Nephron (organoid): ENCODE results near the gene TAF12.
A peak's percentile ranks its signal among the peaks of the same experiment; 100 is the strongest.

ENCODE experiments used
- H3K27ac Mint-ChIP-seq, 3 experiments: 2 replicates each; pipeline ENCODE4 v1.8.0; 2020; ENCODE audit warnings: mixed read lengths in 3 of 3, mild to moderate bottlenecking in 2 of 3, moderate library complexity in 1 of 3
- H3K27me3 Mint-ChIP-seq: 2 replicates; pipeline ENCODE4 v1.8.0; 2021; ENCODE audit warnings: low read depth, mild to moderate bottlenecking, moderate library complexity, mixed read lengths
- H3K36me3 Mint-ChIP-seq: 2 replicates; pipeline ENCODE4 v1.8.0; 2020; ENCODE audit warnings: low read depth, mixed read lengths
- H3K4me1 Mint-ChIP-seq: 2 replicates; pipeline ENCODE4 v1.8.0; 2020; ENCODE audit warnings: mixed read lengths
- H3K4me3 Mint-ChIP-seq, 3 experiments: 2 replicates each; pipeline ENCODE4 v1.8.0; 2020; ENCODE audit warnings: mild to moderate bottlenecking in 3 of 3, mixed read lengths in 3 of 3, moderate library complexity in 2 of 3
- H3K9me3 Mint-ChIP-seq: 2 replicates; pipeline ENCODE4 v1.8.0; 2020; ENCODE audit warnings: mixed read lengths
- CTCF ChIP-seq, 3 experiments: fragments of 200-600 bp; sonication (generic); IDR thresholded peaks; one replicate each; pipeline ENCODE4 v1.5.0; 2021; ENCODE audit warnings: antibody characterized with exemption in 3 of 3; ENCODE audit not compliant: unreplicated experiment in 3 of 3

The TAF12 gene

DNA sequence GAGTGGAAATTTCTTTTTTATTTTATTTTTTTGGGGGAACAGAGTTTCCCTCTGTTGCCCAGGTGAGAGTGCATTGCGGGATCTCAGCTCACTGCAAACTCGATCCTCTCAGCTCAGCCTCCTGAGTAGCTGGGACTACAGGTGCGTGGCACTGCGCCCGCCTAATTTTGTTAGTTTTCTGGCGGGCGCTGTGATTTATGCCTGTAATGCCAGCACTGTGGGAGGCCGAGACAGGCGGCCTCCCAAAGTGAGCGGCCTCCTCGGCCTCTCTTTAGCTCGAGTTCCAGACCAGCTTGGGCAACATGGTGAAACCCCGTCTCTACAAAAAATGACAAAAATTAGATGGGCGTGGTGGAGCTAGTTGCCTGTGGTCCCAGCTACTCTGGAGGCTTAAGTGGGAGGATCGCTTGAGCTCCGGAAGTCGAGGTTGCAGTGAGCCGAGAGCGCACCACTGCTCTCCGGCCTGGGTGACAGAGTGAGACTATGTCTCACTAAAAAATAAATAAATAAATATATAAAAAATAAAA lies 28.4 kb upstream of the TAF12 start:
- peaks cover 20% of the 10 kb centered on the region for H3K4me1 Mint-ChIP-seq
- peak overlapping the region in 2 of 3 experiments; percentile 75 to 85 for H3K4me3 Mint-ChIP-seq
- no peaks in the 10 kb centered on the region for H3K27me3 Mint-ChIP-seq
- peak overlapping the region; percentile 84 to 91 (median 86) for H3K27ac Mint-ChIP-seq
- no peaks in the 10 kb centered on the region for H3K9me3 Mint-ChIP-seq
- peaks cover 5% of the 10 kb centered on the region for H3K36me3 Mint-ChIP-seq
- no peak for TF ChIP-seq CTCF (IDR thresholded peaks at IDR 0.05; ENCODE audit: unreplicated experiment in 3 of 3)

GRCh38 chr1:28668956-28669723 lies 26.3 kb upstream of the TAF12 start:
- Mint-ChIP-seq H3K27ac (peak overlapping the region; percentile 92 to 96 (median 94)), H3K9me3 (no peaks in the 10 kb centered on the region), H3K36me3 (no peaks in the 10 kb centered on the region), H3K4me1 (peaks cover 13% of the 10 kb centered on the region), H3K27me3 (no peaks in the 10 kb centered on the region), H3K4me3 (peak overlapping the region; percentile 90 to 95 (median 93))
- no peak for TF ChIP-seq CTCF (IDR thresholded peaks at IDR 0.05; ENCODE audit: unreplicated experiment in 3 of 3)

DNA sequence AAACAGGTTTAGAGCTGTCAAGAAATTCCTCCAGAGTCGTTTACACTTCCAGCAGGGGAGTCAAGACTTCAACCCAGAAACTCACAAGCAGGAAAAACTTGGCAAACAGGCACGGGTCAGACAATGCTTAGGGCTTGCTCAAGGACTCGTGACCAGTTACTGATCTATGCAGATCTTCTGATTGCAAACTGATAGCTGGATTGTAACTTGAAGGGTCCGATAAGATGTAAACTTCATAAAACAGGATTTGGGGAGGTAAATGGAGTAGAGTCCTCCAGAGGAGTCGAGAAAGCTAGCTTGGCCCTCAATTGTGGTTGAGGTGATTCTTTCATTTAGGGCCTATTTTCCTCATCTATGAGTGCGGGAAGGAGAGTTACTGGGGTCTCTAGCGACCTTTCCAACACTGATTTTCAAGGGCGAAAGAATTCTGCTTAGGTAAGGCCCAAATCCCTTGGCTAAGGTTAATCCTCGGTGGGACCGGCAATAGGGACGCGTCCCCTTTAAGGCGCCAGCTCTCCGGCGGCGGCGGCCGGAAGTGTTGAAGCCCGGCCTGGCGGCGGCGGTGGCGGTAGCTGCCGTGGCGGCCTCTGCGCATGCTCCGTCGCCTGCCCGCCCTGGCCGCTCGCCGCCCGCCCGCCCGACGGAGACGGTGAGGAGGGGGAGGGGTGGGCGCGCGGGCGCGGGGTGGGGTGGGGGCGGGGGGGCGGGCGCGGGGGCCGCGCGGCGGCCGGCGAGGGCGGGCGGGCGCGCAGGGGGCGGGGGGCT lies 25.5 kb upstream of the TAF12 start, which contains the start of gene GMEB1:
TSS of gene GMEB1 (plus strand) at position 594 of the 765 bp plus-strand sequence. CDS start 14,829 bp downstream, outside the sequence.
- H3K4me3 Mint-ChIP-seq: peak within 1 kb of the TSS; percentile 93 to 95 (median 95)
- no peaks in the 10 kb centered on the region for H3K9me3 Mint-ChIP-seq
- TF ChIP-seq CTCF (IDR thresholded peaks at IDR 0.05; ENCODE audit: unreplicated experiment in 3 of 3): no peak
- H3K27me3 Mint-ChIP-seq: no peaks in the 10 kb centered on the region
- H3K4me1 Mint-ChIP-seq: peaks cover 13% of the 10 kb centered on the region
- H3K27ac Mint-ChIP-seq: peak within 1 kb of the TSS; percentile 100
- no peaks in the 10 kb centered on the region for H3K36me3 Mint-ChIP-seq

DNA sequence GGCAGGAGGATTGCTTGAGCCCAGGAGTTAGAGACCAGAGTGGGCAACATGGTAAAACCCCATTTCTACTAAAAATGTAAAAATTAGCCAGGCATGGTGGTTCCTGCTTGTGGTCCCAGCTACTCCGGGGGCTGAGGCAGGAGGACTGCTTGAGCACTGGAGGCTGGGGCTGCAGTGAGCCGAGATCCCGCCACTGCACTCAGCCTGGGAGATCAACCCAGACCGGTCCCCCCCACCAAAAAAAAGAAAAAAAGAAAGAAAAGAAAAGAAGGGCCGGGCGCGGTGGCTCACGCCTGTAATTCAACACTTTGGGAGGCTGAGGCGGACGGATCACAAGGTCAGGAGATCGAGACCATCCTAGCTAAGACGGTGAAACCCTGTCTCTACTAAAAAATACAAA lies 23.9 kb upstream of the TAF12 start:
- Mint-ChIP-seq H3K4me3 (peak overlapping the region; percentile 52 to 55 (median 53)), H3K4me1 (peaks cover 13% of the 10 kb centered on the region), H3K27ac (peak overlapping the region in 2 of 3 experiments; percentile 48 to 59), H3K36me3 (no peaks in the 10 kb centered on the region), H3K27me3 (no peaks in the 10 kb centered on the region), H3K9me3 (no peaks in the 10 kb centered on the region)
- TF ChIP-seq CTCF (IDR thresholded peaks at IDR 0.05; ENCODE audit: unreplicated experiment in 3 of 3): no peak

GRCh38 chr1:28663871-28664470 lies 21.1 kb upstream of the TAF12 start:
- Mint-ChIP-seq H3K27ac (peak overlapping the region; percentile 51 to 72 (median 72)), H3K36me3 (no peaks in the 10 kb centered on the region), H3K9me3 (no peaks in the 10 kb centered on the region), H3K4me3 (peak overlapping the region in 2 of 3 experiments; percentile 51 to 62), H3K27me3 (no peaks in the 10 kb centered on the region), H3K4me1 (peaks cover 6% of the 10 kb centered on the region)
- no peak for TF ChIP-seq CTCF (IDR thresholded peaks at IDR 0.05; ENCODE audit: unreplicated experiment in 3 of 3)
